CD1c-positive myeloid dendritic cell (primary cell): ENCODE measurements around the gene SERTAD1.
"Not testable (repeated sequence)": the region's sequence is repeated elsewhere in the genome, so short reads cannot be mapped to it uniquely, and the experiment has no call there.

Experiments used
- DNase-seq: peaks from one replicate; pipeline ENCODE4 v3.0.0-alpha.2; 2016; ENCODE audit errors: extremely low spot score

SERTAD1 gene

DNA sequence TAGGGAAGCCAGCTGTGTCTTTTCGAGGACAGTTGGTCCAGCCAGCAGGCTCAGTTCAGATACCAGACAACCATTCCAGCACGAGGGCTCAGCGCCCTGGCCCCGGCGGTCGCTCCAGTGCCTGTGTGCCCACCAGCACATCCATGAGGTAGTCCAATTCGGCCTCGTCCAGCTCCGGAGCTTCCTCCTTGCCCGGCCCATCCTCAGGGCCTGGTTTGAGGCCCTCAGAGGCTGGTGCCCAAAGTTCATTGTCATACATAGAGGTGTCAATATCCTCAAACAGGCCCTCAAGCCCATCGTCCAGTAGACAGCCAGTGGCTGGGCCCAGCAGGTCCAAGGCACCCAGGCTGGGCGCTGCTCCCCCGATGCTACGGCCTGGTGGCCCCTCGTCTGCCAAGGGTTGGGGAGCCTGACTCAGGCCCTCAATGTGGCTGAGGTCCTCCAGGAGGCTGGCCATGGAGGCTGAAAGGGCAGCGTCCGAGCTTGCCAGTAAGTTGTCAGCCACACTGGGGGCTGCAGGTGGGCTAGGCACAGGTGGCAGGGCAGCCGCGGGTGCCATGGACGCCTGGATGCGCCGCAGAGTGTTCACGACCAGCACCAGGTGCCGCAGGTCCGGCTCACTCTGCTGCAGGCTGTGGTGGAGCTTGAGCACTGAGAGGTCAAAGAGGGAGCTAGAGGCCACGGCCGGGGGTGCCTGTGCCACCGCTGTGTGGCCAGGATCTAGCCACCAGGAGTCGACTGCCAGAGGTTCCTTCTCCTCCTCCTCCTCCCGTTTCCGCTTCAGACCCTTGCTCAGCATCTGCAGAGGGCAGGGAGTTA lies 2.8 kb downstream of the SERTAD1 start:
- DNase-seq: no peak

DNA sequence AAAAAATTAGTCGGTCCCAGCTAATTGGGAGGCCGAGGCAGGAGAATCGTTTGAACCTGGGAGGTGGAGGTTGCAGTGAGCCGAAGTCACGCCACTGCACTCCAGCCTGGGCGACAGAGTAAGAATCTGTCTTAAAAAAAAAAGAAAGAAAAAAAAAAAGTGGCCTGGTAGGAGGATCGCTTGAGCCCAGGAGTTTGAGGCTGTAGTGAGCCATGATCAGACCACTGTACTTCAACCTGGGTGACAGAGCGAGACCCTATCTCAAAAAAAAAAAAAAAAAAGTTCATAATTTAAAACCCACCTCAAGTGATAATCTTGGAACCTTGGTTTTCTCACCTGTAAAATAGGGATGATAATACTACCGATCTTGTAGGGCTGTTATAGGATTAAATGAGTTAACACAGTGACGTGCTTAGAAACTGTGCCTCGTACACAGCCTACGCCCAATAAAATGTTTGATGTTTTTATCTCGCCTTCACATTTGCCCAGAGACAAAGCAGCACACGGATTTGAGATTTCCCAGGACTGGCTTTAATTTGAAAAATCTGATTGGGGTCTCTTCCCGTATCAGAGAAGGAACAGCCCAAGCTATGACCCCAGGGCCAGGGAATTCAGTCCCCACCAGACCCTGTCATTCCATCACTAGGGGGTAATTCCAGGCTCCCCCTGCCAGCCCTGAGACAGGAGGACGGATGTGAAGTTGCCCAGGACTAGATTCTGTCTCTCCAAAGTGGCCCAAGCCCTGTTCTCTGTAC lies 3.6 kb downstream of the SERTAD1 start:
- DNase-seq: no peak

DNA sequence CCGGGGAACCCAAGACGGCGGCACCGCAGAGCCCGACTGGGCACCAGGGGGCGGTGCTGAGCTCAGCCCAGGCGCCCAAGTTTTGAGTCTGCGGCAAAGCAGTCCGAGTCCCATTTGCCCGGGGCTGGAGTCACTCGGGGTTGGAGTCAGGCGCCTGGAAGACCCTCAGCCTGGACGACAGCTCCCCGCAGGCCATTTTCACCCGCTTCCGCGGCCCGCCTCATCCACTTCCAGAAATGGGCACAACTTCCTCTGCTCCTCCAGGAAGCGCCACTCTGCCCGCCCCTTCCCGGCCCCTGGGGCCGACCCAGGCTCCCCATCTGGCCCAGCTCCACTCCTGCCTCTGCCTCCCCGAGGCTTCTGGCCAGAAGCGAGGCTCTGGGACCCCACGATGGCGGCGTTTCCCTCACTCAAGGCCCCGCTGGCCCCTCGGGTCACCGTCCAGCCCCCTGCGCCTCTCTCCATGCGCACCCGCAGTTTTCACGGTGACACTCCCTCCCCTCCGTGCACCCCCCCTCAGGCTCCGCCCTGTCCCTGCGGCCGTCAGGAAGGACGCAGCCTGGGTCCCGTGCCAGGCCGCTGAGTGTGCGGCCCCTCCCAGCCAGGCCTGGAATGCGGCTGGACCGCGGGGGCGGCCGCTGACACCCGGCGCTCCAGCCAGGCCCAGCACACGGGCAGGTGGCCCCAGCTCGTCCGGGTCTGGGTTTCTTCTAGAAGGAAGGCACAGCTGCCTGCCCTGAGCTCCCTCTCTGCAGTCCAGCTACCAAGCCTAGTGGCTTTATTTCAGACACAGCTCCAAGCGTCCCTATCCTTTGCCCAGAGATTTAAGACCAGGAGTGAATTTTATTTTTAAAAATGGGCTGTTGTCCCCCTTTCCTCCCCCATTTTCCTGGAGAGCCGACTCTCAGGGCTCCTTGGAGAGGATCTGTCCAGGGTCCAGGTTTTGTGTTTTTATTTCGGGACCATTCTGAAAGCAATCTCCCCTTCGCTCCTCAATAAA lies 4.7 kb downstream of the SERTAD1 start:
- DNase-seq: peak; percentile 94

DNA sequence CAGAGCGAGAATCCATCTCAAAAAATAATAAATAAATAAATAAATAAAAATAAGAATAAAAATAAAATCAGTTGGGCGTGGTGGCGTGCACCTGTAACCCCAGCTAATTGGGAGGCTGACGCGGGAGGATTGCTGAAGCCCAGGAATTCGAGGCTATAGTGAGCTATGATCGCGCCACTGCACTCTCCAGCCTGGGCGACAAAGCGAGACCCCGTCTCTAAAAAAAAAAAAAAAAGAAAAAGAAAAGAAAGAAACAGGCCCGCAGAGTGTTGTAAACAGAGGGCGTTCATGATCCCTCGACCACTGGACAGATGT lies 5.4 kb downstream of the SERTAD1 start:
- DNase-seq: no peak

DNA sequence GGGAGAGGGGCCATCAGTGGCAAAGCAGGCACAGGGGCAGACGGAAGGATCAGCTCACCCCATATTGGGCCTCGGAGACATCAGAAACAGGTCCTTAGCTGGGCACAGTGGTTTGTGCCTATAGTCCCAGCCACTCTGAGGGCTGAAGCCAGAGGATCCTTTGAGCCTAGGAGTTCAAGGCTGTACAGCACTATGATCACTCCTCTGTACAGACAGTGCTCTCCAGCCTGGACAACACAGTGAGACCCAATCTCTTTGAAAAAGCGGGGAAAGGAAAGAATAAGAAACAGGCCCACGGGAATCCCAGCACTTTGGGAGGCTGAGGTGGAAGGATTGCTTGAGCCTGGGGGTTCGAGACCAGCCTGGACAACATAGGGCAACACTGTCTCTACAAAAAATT lies 6.0 kb downstream of the SERTAD1 start:
- no peak for DNase-seq

DNA sequence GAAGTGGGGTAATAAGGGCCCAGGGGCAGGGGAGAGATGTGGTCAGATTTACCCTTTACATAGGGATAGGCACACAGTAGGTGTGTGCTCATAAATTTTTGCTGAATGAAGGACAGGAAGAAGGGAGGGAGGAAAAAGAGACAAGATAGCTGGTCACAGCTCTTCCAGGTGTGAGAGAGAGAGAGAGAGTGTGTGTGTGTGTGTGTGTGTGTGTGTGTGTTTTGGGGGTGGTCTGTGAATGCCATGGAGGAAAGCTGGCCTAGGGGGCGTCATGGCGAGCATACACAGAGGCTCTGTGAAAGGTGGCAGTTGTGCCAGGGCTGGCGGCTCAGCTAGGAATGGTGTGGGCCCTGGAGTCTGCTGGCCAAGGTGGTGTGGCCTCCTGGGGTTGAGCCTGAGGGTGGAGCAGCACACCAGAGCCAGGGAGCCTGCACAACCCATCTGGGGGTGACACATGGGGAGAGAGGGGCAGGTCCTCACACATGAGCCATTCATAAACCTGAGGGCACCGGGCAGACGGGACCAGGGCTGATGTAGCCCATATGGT lies 6.7 kb downstream of the SERTAD1 start:
- no peak for DNase-seq

DNA sequence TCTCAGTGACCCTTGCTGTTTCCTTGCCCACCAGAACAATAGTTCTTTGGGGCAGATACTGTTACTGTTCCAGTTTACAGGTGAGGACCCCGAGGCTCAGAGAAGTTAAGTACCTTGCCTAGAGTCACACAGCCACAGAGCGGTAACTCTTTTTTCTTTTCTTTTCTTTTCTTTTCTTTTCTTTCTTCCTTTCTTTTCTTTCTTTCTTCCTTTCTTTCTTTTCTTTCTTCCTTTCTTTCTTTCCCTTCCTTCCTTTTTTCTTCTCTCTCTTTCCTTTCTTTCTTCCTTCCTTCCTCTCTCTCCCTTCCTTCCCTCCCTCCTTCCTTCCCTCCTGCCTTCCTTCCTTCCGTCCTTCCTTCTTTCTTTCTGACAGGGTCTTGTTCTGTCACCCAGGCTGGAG lies 7.8 kb downstream of the SERTAD1 start:
- no peak for DNase-seq

DNA sequence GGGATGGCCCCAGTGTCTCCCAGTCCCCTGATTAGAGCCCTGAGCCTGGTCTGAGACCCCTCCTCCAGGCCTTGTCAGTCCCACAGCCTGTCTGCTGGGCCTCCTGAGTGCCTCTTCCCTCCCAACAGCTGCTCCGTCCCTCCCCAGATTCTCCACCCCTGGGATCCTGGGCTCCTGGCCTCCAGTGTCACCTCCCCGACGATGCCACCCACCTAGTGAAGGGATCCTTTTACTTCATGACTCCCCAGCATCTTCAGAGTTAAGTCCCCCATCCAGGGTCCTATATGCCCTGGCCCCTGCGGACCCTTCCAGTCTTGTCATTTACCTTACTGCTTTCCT lies 8.2 kb downstream of the SERTAD1 start:
- no peak for DNase-seq

DNA sequence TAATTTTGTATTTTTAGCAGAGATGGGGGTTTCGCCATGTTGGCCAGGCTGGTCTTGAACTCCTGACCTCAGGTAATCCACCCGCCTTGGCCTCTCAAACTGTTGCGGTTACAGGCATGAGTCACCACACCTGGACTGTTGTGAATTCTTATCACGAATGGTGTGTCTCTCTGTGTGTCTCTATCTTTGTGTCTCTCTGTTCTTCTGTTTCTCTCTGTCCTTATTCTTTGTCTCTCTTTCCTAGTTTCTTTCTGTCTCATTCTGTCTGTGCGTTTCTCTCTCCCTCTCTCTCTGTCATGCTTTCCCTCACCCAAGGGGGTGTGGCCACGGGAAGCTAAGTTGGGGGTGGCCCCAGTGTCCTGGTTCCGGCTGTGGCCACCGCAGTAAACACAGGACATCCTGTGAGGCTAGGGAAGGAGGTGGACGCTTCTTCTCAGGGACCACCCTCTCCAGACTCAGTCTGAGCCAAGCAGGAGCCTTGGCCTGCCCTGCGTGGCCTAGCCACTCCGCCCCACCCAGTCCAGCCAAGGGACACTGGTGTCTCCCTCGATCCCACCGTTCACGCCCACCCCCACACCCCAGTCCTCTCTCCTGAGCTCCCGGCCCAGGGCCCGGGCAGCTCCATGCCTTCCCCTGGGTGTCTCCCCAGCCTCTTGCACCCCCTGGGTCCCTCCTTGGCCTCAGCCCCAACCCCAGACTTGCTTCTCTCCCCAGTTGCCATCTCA lies 8.7 kb downstream of the SERTAD1 start:
- no peak for DNase-seq

DNA sequence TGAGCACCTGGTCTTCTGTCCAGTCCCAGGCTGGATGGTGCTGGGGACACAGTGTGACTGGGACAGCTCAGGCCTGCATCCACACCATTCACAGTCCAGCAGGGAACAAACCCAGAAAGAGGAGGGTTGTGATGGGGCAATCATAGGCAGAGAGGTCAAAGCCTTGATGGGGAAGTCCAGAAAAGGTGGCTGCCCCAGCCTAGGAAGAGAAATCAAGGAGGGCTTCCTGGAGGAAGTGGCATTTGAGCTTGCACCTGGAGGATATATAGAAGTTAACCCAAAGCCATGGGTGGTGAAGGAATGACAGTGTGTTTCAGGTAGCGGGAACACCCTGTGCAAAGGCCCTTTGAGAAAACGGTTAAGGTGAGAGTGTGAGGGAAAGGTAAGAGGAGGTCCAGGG lies 10.0 kb downstream of the SERTAD1 start:
- DNase-seq: no peak

DNA sequence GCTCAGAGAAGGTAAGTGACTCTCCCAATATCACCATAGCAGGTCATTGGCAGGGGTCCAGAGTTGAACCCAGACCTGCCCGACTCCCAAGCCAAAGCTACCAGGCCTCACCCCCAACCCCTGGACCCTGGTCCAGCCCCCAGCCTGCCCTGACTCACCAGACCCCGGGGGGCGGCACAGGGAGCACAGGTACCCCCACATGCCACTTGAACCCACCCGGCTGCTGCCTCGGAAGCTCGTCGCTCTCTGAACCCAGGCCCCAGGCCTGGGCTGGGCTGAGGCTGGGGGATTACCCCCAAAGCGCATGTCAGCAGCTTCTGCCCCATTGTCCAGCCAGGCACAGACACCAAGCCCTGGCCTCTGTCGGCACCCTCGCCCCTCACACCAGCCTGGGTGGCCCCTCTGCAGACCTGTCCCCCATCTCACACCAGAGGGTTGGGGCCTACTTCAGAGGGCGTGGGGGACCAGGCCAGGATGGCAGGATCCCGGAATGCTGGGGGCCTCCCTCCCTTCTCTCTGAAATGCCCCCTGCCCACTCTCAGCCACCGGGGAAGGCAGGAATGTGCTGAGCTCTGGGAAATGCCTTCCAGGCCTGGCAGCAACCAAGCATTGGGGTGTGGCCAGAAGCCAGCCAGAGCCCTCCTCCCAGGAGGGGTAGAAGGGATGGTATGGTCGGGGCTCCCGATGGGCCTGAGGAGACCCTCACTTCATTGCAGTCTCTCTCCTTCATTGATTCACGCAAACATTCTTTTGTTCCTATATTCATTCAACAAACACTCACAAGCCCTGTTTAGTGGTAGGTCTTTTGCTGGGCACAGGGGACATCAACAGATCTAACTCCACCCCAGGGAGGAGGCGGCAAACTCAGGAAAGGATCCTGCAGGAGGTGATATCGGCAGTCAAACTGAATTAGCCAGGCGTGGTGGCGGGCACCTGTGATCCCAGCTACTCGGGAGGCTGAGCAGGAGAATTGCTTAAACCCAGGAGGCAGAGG lies 11.0 kb downstream of the SERTAD1 start:
- no peak for DNase-seq

DNA sequence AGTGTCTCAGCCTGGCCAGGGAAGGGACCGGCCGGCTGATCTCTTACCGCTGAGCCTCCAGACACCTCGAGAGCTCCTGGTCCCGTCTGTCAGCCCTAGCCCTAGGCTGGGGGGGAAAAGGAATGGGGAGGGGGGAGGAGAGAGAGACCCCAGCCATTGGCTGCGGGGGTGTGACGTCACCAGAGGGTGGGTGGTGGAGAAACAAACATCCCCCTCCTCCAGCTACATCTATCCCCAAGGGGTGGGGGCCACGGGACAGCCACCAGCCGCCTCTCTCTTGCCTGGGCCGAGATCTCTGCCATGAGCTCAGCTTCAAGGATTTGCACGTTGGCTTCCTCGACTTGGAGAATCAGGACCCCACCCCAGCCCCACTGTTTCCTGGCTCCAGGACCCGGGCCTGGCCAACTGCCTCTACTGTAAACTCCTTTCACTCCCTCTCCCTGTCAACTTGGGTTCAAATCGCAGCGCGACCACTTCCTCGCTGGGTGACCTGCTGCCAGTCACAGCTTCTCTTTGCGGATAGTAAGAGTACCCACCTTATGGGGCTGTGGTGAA lies 12.4 kb downstream of the SERTAD1 start, which contains the start of gene PRX:
PRX (minus strand) TSS at position 88 of the 555 bp plus-strand sequence. CDS start 5,446 bp downstream, outside the sequence.
- DNase-seq: no peak

DNA sequence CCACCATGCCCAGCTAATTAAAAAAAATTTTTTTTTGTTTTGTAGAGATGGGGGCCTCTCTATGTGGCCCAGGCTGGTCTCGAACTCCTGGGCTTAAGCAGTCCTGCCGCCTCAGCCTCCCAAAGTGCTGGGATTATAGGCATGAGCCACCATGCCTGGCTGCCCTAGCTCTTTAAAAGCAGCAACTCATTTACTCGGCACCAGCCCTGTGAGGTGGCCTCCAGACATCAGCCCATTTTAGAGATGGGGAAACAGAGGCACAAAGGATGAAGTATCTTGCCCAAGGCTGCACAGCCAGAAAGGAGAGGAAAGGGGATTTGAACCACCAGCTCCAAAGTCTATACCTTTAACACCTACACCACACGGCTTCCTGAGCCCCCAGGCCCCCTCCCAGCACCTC lies 12.9 kb downstream of the SERTAD1 start:
- DNase-seq: no peak

DNA sequence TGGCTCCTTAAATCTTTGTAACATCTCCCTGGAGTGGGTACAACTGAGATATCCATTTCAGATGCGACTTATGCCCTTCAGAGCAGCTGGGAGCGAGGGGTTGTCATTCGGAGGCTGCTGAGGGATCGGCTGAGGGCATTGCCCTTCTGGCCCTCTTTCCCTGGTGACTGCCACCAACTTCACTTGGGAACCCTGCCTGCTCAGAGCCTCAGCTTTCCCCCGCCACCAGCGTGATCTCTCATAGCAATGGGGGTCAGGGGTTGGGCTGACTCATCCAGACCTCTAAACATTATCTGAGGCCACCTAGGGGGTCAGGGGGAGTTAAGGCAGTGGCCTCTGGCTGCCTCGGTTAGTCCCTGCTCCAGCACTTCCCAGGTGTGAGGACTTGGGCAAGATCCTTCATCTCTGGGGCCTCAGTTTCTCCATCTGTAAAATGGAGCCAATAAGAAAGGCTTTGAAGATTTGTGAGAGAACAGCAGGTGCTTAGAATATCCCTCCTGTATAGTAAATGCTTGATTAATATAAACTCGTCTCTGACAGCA lies 13.8 kb downstream of the SERTAD1 start:
- no peak for DNase-seq

DNA sequence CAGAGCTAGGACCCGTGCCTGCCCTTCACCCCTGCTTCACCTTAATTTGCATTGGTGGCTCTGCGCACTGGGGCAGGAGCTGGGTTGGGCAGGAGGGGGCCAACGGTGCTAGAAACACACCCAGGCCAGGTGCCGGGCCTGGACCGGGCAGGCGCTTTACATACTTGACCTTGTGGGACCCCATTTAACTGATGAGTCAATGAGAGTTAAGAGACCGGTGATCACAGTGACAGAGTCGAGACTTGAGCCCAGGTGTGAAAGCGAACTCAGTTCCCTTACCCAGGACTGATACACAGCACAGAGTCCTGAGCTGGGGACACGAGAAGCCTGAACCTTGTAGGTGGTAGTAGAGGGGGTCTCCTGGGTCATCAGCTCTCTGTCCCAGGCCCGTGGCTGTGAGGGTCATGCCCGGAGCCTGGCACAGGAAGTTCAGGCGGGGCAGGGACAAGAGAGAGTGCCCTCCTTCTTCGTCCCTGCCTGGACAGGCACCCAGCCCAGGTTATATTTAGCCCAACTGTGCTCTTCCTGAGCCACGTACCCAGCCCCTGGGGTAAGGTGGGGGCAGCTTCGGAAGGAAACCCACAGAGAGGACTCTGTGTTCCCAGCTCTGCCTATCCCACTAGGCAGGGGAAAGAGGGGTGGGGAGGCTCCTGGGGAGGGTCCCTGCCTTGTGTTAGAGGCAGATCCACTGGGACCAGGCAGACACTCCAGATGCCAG lies 14.5 kb downstream of the SERTAD1 start:
- DNase-seq: no peak

DNA sequence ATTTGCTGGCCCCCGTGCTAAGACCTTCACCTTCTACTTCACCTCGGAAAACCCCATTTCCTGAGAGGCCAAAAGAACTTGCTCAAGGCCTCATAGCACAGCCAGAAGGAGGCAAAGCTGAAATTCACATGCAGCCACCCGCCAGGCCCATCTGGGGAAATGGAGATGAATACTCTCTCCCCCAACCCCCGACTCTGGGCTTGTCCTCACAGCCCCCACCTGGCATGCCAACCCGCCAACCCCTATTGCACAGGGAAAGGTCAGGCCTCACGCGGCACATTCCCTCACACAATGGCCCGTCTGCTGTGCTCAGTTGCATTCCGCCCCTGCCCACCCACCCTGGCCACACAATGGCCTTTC lies 15.8 kb downstream of the SERTAD1 start:
- DNase-seq: no peak

DNA sequence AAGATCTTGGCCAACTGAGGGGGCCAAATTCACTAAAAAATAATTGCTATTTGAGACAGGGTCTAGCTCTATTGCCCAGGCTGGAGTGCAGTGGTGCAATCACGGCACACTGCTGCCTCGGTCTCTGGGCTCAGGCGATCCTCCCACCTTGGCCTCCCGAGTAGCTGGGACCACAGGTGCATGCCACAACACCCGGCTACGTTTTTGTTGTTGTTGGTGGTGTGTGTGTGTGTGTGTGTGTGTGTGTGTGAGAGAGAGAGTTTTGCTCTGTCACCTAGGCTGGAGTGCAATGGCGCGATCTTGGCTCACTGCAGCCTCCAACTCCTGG lies 17.2 kb downstream of the SERTAD1 start:
- DNase-seq: not testable (repeated sequence)

DNA sequence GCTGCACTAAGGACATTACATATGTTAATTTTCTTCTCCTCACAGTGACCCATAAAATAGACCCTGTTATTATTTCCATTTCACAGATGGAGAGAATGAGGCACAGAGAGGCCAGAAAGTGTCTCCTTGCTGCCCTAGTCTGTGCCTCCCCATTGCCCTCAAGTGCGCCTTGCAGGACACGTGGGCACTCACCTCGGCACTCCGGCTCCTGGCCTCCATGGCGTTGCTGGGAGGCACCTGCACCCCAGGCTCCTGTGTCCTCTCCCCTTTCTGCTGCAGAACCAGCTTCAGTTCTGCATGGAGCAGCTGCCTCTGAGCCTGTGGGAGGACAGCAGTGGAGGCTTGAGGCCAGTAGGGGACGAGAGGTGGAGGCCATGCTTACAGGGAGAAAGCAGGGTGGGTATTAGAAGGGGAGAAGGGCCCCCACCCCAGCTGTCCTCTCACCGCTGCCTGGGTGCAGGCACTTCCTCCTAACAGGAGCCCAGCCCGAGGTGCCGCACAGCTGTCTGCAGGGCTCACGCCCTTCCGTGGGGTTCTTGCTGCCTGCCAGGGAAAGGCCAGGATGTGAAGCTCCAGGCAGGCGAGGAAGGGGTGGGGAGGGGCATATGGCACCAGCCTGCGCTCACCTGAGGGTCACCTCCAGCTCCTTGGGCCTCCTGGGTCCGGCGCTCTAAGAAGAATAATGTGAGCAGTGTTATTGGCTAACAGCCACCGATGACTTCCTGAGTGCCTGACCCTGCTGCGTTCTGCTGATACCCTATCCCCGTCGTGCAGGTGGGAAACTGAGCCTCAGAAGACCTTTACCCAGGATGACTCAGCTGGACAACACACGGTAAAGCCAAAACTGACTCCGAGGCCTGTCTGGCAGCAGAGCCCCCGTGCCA lies 17.8 kb downstream of the SERTAD1 start:
- peak; percentile 6 for DNase-seq
